Adipocyte (in vitro differentiated cells): ENCODE measurements around the gene NUP98.

Experiments used
- DNase-seq: peaks from one replicate; pipeline ENCODE4 v3.0.0-alpha.2; 2015; ENCODE audit warnings: low read depth
- H3K27me3 ChIP-seq: replicated peaks from 2 replicates; pipeline ENCODE4 v1.7.0; 2013; ENCODE audit warnings: mild to moderate bottlenecking, low read length, moderate library complexity; ENCODE audit not compliant: control insufficient read depth, insufficient read depth
- H3K36me3 ChIP-seq: 2 replicates; pipeline ENCODE4 v1.7.0; 2013; ENCODE audit warnings: low read length, mild to moderate bottlenecking, moderate library complexity; ENCODE audit not compliant: control insufficient read depth, insufficient read depth, severe bottlenecking
- H3K4me1 ChIP-seq: 2 replicates; pipeline ENCODE4 v1.7.0; 2013; ENCODE audit warnings: mild to moderate bottlenecking, low read length, moderate library complexity; ENCODE audit not compliant: control insufficient read depth, insufficient read depth
- H3K4me3 ChIP-seq: 2 replicates; pipeline ENCODE4 v1.7.0; 2013; ENCODE audit warnings: mild to moderate bottlenecking, low read length, moderate library complexity
- H3K9ac ChIP-seq: 2 replicates; pipeline ENCODE4 v1.7.0; 2013; ENCODE audit warnings: mild to moderate bottlenecking, low read length, moderate library complexity
- H3K9me3 ChIP-seq: 2 replicates; pipeline ENCODE4 v1.7.0; 2013; ENCODE audit warnings: mild to moderate bottlenecking, low read length, moderate library complexity; ENCODE audit not compliant: control insufficient read depth

The NUP98 gene

GRCh38 chr11:3684129-3684818 is 113.1 kb downstream of the NUP98 start:
- peaks cover 88% of the 10 kb centered on the region for H3K36me3 ChIP-seq

GRCh38 chr11:3683039-3683438 is 114.3 kb downstream of the NUP98 start:
- Histone ChIP-seq H3K36me3 (peaks cover 96% of the 10 kb centered on the region), H3K4me3 (no peak overlapping the region), H3K9me3 (no peaks in the 10 kb centered on the region)

More at GRCh38 chr11:3684129-3684818, 113.1 kb downstream of the NUP98 start:
- H3K4me1 ChIP-seq, result peaks cover 5% of the 10 kb centered on the region
- no peak overlapping the region for H3K4me3 ChIP-seq
- peak; percentile 52 for DNase-seq
- H3K27me3 ChIP-seq, result no peaks in the 10 kb centered on the region
- no peak overlapping the region for H3K9ac ChIP-seq
- H3K9me3 ChIP-seq, result no peaks in the 10 kb centered on the region

GRCh38 chr11:3679077-3679476 is 118.3 kb downstream of the NUP98 start:
- H3K4me3 ChIP-seq, result no peak overlapping the region
- peaks cover 96% of the 10 kb centered on the region for H3K36me3 ChIP-seq
- no peaks in the 10 kb centered on the region for H3K27me3 ChIP-seq
- H3K4me1 ChIP-seq, result no peaks in the 10 kb centered on the region
- DNase-seq, result no peak
- H3K9me3 ChIP-seq, result no peaks in the 10 kb centered on the region
- no peak overlapping the region for H3K9ac ChIP-seq

More at GRCh38 chr11:3683039-3683438, 114.3 kb downstream of the NUP98 start:
- H3K4me1 ChIP-seq, result peaks cover 5% of the 10 kb centered on the region
- no peaks in the 10 kb centered on the region for H3K27me3 ChIP-seq
- no peak overlapping the region for H3K9ac ChIP-seq
- DNase-seq, result no peak

GRCh38 chr11:3675971-3676370 is 121.4 kb downstream of the NUP98 start:
- Histone ChIP-seq H3K4me1 (no peaks in the 10 kb centered on the region), H3K27me3 (no peaks in the 10 kb centered on the region), H3K4me3 (no peak overlapping the region), H3K9ac (no peak overlapping the region), H3K9me3 (no peaks in the 10 kb centered on the region), H3K36me3 (peaks cover 97% of the 10 kb centered on the region)
- DNase-seq, result no peak

- no peaks in the 10 kb centered on the region for H3K4me1 ChIP-seq
- no peaks in the 10 kb centered on the region for H3K27me3 ChIP-seq
- peak; percentile 14 for DNase-seq
- no peak overlapping the region for H3K4me3 ChIP-seq
- H3K36me3 ChIP-seq, result peaks cover 87% of the 10 kb centered on the region
- H3K9ac ChIP-seq, result no peak overlapping the region
- no peaks in the 10 kb centered on the region for H3K9me3 ChIP-seq
Observed at GRCh38 chr11:3674189-3674588, 123.2 kb downstream of the NUP98 start.

- Histone ChIP-seq H3K4me1 (no peaks in the 10 kb centered on the region), H3K27me3 (no peaks in the 10 kb centered on the region), H3K4me3 (no peak within 1 kb of the TSS), H3K9me3 (no peaks in the 10 kb centered on the region), H3K36me3 (peaks cover 81% of the 10 kb centered on the region), H3K9ac (no peak within 1 kb of the TSS)
- DNase-seq, result no peak
Observed at GRCh38 chr11:3671334-3672254, 125.8 kb downstream of the NUP98 start, which contains the start of gene CHRNA10. Gene CHRNA10, minus strand, starts transcription at chr11:3671384. Its CDS starts 72 bp downstream, at chr11:3671312.

GRCh38 chr11:3669742-3670183 is 127.6 kb downstream of the NUP98 start:
- no peaks in the 10 kb centered on the region for H3K4me1 ChIP-seq
- DNase-seq, result no peak
- no peak overlapping the region for H3K9ac ChIP-seq
- H3K27me3 ChIP-seq, result no peaks in the 10 kb centered on the region
- peaks cover 81% of the 10 kb centered on the region for H3K36me3 ChIP-seq
- H3K9me3 ChIP-seq, result no peaks in the 10 kb centered on the region
- H3K4me3 ChIP-seq, result no peak overlapping the region

GRCh38 chr11:3669128-3669527 is 128.2 kb downstream of the NUP98 start:
- no peaks in the 10 kb centered on the region for H3K9me3 ChIP-seq
- no peak overlapping the region for H3K9ac ChIP-seq
- DNase-seq, result no peak
- H3K27me3 ChIP-seq, result no peaks in the 10 kb centered on the region
- no peaks in the 10 kb centered on the region for H3K4me1 ChIP-seq
- H3K36me3 ChIP-seq, result peaks cover 81% of the 10 kb centered on the region
- no peak overlapping the region for H3K4me3 ChIP-seq

GRCh38 chr11:3667149-3668035 is 130.0 kb downstream of the NUP98 start:
- DNase-seq, result no peak
- peaks cover 72% of the 10 kb centered on the region for H3K36me3 ChIP-seq
- no peaks in the 10 kb centered on the region for H3K27me3 ChIP-seq
- no peak overlapping the region for H3K4me3 ChIP-seq
- no peaks in the 10 kb centered on the region for H3K9me3 ChIP-seq
- no peak overlapping the region for H3K9ac ChIP-seq
- no peaks in the 10 kb centered on the region for H3K4me1 ChIP-seq

GRCh38 chr11:3666023-3666530 is 131.3 kb downstream of the NUP98 start:
- Histone ChIP-seq H3K36me3 (peaks cover 59% of the 10 kb centered on the region), H3K9ac (no peak overlapping the region), H3K4me1 (no peaks in the 10 kb centered on the region), H3K9me3 (no peaks in the 10 kb centered on the region), H3K4me3 (no peak overlapping the region), H3K27me3 (no peaks in the 10 kb centered on the region)
- no peak for DNase-seq
